Measurements from ENCODE around the gene APCDD1. TPM values are rescaled to one million over a fixed set of nuclear protein-coding genes. Genes with fewer than 3 reads are reported as not detected.

Gene APCDD1
- total RNA-seq, 1 donor from 2014 or later: not detected

GRCh38 chr18:10441472-10441871 is 13.0 kb upstream of the APCDD1 start:
- Mint-ChIP-seq H3K4me1 (ENCODE audit: low read depth) (no peaks in the 10 kb centered on the region), H3K9me3 (no peaks in the 10 kb centered on the region), H3K27me3 (ENCODE audit: insufficient read depth) (peaks cover 10% of the 10 kb centered on the region), H3K27ac (no peak overlapping the region), H3K36me3 (ENCODE audit: low read depth) (no peaks in the 10 kb centered on the region), H3K4me3 (no peak overlapping the region)
- DNase-seq (ENCODE audit: low spot score): no peak
- intact Hi-C loops (cut with micrococcal nuclease): no loop called here

- intact Hi-C loops (cut with micrococcal nuclease): no loop called here
- DNase-seq (ENCODE audit: low spot score): no peak
- Mint-ChIP-seq H3K27me3 (ENCODE audit: insufficient read depth) (peaks cover 10% of the 10 kb centered on the region), H3K36me3 (ENCODE audit: low read depth) (no peaks in the 10 kb centered on the region), H3K4me1 (ENCODE audit: low read depth) (no peaks in the 10 kb centered on the region), H3K9me3 (no peaks in the 10 kb centered on the region), H3K4me3 (no peak overlapping the region), H3K27ac (no peak overlapping the region)
These were observed 11.9 kb upstream of the APCDD1 start for GRCh38 chr18:10442551-10442971.

GRCh38 chr18:10443001-10443400 is 11.4 kb upstream of the APCDD1 start:
- DNase-seq (ENCODE audit: low spot score): no peak
- intact Hi-C loops (cut with micrococcal nuclease): no loop called here

DNA sequence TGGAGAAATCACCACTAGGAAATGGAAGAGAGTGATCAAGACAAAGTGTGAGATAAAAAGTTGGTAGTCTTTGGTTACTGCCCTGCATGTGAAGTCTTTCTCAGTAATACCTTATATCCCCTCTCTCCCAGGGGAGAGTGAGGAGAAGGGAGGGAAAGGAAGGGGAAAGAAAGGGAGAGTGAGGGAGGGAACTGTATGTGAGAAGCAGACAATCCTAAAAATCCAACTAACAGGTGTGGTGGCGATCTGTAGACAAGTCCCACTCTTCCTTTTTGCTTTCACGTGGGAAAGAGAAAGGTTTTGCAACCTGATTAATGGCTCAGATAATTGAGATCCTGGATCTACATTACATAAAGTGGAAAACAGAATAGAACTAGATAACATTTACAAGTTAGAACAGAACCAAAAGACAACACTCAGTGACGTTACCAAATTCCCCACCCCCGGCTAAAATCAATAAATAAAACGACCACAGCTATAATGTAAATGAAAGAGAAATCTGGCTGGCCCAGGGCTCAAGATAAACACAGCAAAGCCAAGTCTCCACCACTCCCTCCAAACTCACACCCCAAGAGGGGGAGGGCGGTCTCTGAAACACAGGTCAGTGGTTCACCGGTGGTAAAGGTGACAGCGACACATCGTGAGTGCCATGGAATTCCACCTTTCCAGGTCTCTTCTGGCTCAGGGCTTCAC is 10.0 kb upstream of the APCDD1 start:
- Mint-ChIP-seq H3K27ac (no peak overlapping the region), H3K36me3 (ENCODE audit: low read depth) (no peaks in the 10 kb centered on the region), H3K4me3 (no peak overlapping the region), H3K4me1 (ENCODE audit: low read depth) (no peaks in the 10 kb centered on the region), H3K9me3 (no peaks in the 10 kb centered on the region), H3K27me3 (ENCODE audit: insufficient read depth) (peaks cover 8% of the 10 kb centered on the region)
- no peak for DNase-seq (ENCODE audit: low spot score)
- intact Hi-C loops (cut with micrococcal nuclease): no loop called here

More at GRCh38 chr18:10443001-10443400, 11.4 kb upstream of the APCDD1 start:
- H3K36me3 Mint-ChIP-seq (ENCODE audit: low read depth): no peaks in the 10 kb centered on the region
- H3K4me1 Mint-ChIP-seq (ENCODE audit: low read depth): no peaks in the 10 kb centered on the region
- peaks cover 6% of the 10 kb centered on the region for H3K27me3 Mint-ChIP-seq (ENCODE audit: insufficient read depth)
- H3K4me3 Mint-ChIP-seq: no peak overlapping the region
- H3K9me3 Mint-ChIP-seq: no peaks in the 10 kb centered on the region
- H3K27ac Mint-ChIP-seq: no peak overlapping the region

GRCh38 chr18:10449396-10449795 is 5.0 kb upstream of the APCDD1 start:
- H3K9me3 Mint-ChIP-seq: no peaks in the 10 kb centered on the region
- intact Hi-C loops (cut with micrococcal nuclease): no loop called here
- H3K27ac Mint-ChIP-seq: no peak overlapping the region
- no peak for DNase-seq (ENCODE audit: low spot score)
- peaks cover 27% of the 10 kb centered on the region for H3K27me3 Mint-ChIP-seq (ENCODE audit: insufficient read depth)
- no peaks in the 10 kb centered on the region for H3K36me3 Mint-ChIP-seq (ENCODE audit: low read depth)
- H3K4me1 Mint-ChIP-seq (ENCODE audit: low read depth): no peaks in the 10 kb centered on the region
- no peak overlapping the region for H3K4me3 Mint-ChIP-seq

- DNase-seq (ENCODE audit: low spot score): no peak
- Mint-ChIP-seq H3K4me1 (ENCODE audit: low read depth) (no peaks in the 10 kb centered on the region), H3K27me3 (ENCODE audit: insufficient read depth) (peaks cover 37% of the 10 kb centered on the region), H3K9me3 (no peaks in the 10 kb centered on the region), H3K27ac (no peak overlapping the region), H3K36me3 (ENCODE audit: low read depth) (no peaks in the 10 kb centered on the region), H3K4me3 (no peak overlapping the region)
- intact Hi-C loops (cut with micrococcal nuclease): no loop called here
These were observed 3.4 kb upstream of the APCDD1 start for GRCh38 chr18:10450986-10451385.

- intact Hi-C loops (cut with micrococcal nuclease): no loop called here
- no peak for DNase-seq (ENCODE audit: low spot score)
- no peaks in the 10 kb centered on the region for H3K4me1 Mint-ChIP-seq (ENCODE audit: low read depth)
- H3K4me3 Mint-ChIP-seq: no peak overlapping the region
- H3K9me3 Mint-ChIP-seq: no peaks in the 10 kb centered on the region
- H3K27ac Mint-ChIP-seq: no peak overlapping the region
- peaks cover 51% of the 10 kb centered on the region for H3K27me3 Mint-ChIP-seq (ENCODE audit: insufficient read depth)
- no peaks in the 10 kb centered on the region for H3K36me3 Mint-ChIP-seq (ENCODE audit: low read depth)
These were observed 1.1 kb upstream of the APCDD1 start for GRCh38 chr18:10453261-10453805.

- intact Hi-C loops (cut with micrococcal nuclease): no loop called here
- no peak for DNase-seq (ENCODE audit: low spot score)
- H3K4me1 Mint-ChIP-seq (ENCODE audit: low read depth): no peaks in the 10 kb centered on the region
- H3K9me3 Mint-ChIP-seq: no peaks in the 10 kb centered on the region
- no peaks in the 10 kb centered on the region for H3K36me3 Mint-ChIP-seq (ENCODE audit: low read depth)
- H3K27me3 Mint-ChIP-seq (ENCODE audit: insufficient read depth): peaks cover 48% of the 10 kb centered on the region
- no peak overlapping the region for H3K4me3 Mint-ChIP-seq
- H3K27ac Mint-ChIP-seq: no peak overlapping the region
These were observed 484 bp downstream of the APCDD1 start for GRCh38 chr18:10454681-10455557.

DNA sequence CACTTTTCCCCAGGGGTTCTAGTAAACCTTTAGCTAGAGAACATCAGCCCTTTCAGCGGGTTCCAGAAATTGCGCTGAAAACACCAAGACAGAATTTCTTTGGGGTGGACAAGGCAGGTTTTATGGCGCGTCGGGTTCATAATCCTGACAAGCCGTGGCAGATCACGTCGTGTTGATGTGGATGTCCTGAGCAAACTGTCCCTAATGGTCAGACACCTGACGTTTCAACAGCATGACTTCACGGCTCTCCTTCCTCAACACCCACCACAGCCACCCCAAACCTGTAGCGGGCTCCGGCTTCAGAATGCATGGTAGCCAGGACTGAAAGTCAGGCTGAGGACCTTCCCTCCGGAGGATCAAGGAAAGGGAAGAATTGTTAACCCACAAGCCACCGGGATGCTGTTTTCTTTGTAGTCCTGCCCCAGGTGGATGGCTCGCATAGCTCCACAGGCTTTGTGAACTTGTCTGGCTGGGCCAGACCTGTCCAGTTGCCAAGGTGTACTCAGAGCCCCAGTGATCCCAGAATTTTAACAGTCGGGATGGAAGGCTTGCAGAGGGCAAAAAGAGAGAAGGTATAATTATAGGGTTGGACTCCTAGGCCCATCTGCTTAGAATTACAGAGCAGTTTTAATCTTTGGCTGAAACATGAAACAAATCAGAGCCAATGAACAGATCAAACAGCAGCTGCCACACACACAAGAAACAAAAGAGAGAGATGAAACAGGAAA is 1.5 kb downstream of the APCDD1 start:
- intact Hi-C loops (cut with micrococcal nuclease): no loop called here
- Mint-ChIP-seq H3K9me3 (no peaks in the 10 kb centered on the region), H3K27me3 (ENCODE audit: insufficient read depth) (peaks cover 42% of the 10 kb centered on the region), H3K4me1 (ENCODE audit: low read depth) (no peaks in the 10 kb centered on the region), H3K4me3 (no peak overlapping the region), H3K36me3 (ENCODE audit: low read depth) (no peaks in the 10 kb centered on the region), H3K27ac (no peak overlapping the region)
- no peak for DNase-seq (ENCODE audit: low spot score)

DNA sequence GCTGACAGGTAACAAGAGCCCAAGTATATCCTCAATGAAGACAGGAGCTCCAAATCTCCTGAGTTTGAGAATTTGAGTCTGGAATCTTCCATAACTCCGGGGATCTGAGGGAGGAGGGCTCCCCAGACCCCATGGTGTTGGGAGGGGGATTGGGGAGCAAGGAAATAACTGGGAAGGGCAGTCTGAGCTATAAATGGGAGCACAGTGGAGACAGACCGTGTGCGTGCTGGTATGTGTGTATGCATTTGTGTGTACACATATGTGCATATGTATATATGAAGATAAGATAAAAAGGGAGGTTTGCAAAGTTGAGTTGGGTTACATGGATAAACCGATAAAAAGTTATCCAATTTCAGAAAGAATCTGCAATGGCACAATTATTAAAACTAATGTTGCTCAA is 2.3 kb downstream of the APCDD1 start:
- no peaks in the 10 kb centered on the region for H3K9me3 Mint-ChIP-seq
- no peak overlapping the region for H3K4me3 Mint-ChIP-seq
- intact Hi-C loops (cut with micrococcal nuclease): no loop called here
- no peaks in the 10 kb centered on the region for H3K36me3 Mint-ChIP-seq (ENCODE audit: low read depth)
- H3K4me1 Mint-ChIP-seq (ENCODE audit: low read depth): no peaks in the 10 kb centered on the region
- no peak overlapping the region for H3K27ac Mint-ChIP-seq
- peaks cover 38% of the 10 kb centered on the region for H3K27me3 Mint-ChIP-seq (ENCODE audit: insufficient read depth)
- DNase-seq (ENCODE audit: low spot score): no peak

DNA sequence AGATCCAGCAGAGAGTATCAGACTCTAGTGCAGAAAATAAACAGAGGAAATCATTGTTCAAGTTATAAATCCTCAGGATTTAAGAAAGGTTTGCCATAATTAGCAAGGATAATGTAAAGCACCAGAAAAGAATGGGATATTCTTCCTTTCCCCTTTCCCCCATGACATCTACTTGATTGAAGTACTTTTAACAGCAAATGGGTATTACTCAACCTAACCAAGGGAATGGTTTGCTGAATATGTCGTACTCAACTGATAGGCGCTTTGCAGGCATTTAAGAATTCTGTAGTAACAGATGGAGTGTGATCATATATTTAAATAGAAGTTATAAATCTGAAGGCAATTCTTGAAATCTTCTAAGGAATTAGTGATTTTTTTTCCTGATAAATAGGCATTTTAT is 2.7 kb downstream of the APCDD1 start:
- intact Hi-C loops (cut with micrococcal nuclease): no loop called here
- Mint-ChIP-seq H3K36me3 (ENCODE audit: low read depth) (no peaks in the 10 kb centered on the region), H3K4me3 (no peak overlapping the region), H3K27me3 (ENCODE audit: insufficient read depth) (peaks cover 38% of the 10 kb centered on the region), H3K9me3 (no peaks in the 10 kb centered on the region), H3K4me1 (ENCODE audit: low read depth) (no peaks in the 10 kb centered on the region), H3K27ac (no peak overlapping the region)
- no peak for DNase-seq (ENCODE audit: low spot score)

DNA sequence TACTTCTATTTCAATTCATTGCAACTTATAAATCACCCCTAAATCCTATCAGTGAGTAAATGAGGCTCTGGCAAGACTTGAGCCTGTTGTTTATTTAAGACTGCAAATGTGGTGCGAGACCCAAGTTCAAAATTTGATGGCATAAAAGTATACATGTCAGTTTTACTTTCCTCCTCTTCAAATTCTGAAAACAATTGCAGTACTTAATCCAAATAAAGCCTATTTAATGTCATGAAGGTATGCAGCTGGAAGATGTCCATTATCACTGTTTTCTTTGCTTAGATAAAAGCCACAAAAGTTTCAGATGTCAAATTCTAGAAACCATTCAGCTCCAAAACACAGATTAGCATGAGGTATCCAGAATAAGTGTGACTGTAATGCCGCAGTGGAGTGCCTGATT is 3.3 kb downstream of the APCDD1 start:
- Mint-ChIP-seq H3K4me1 (ENCODE audit: low read depth) (no peaks in the 10 kb centered on the region), H3K27ac (no peak overlapping the region), H3K9me3 (no peaks in the 10 kb centered on the region), H3K36me3 (ENCODE audit: low read depth) (no peaks in the 10 kb centered on the region), H3K27me3 (ENCODE audit: insufficient read depth) (peaks cover 34% of the 10 kb centered on the region), H3K4me3 (no peak overlapping the region)
- no peak for DNase-seq (ENCODE audit: low spot score)
- intact Hi-C loops (cut with micrococcal nuclease): no loop called here

- Mint-ChIP-seq H3K36me3 (ENCODE audit: low read depth) (no peaks in the 10 kb centered on the region), H3K27me3 (ENCODE audit: insufficient read depth) (peaks cover 26% of the 10 kb centered on the region), H3K27ac (no peak overlapping the region), H3K9me3 (no peaks in the 10 kb centered on the region), H3K4me1 (ENCODE audit: low read depth) (no peaks in the 10 kb centered on the region), H3K4me3 (no peak overlapping the region)
- no peak for DNase-seq (ENCODE audit: low spot score)
- intact Hi-C loops (cut with micrococcal nuclease): no loop called here
These were observed 4.3 kb downstream of the APCDD1 start for GRCh38 chr18:10458691-10459090.
